HG02852 (cell line): ENCODE measurements around the gene C9orf50.
"Not testable (repeated sequence)": the region's sequence is repeated elsewhere in the genome, so short reads cannot be mapped to it uniquely, and the experiment has no call there.

ENCODE experiments used
- ATAC-seq: cut with Tn5 transposase; IDR thresholded peaks from one replicate; pipeline ENCODE4 v1.9.1; 2021; ENCODE audit warnings: mild to moderate bottlenecking, moderate library complexity; ENCODE audit not compliant: unreplicated experiment

C9orf50 gene

GRCh38 chr9:129620669-129621295, at the start of gene C9orf50:
Gene C9orf50, minus strand, starts transcription at chr9:129621101. Its CDS starts 527 bp downstream, at chr9:129620574.
- ATAC-seq: no peak

DNA sequence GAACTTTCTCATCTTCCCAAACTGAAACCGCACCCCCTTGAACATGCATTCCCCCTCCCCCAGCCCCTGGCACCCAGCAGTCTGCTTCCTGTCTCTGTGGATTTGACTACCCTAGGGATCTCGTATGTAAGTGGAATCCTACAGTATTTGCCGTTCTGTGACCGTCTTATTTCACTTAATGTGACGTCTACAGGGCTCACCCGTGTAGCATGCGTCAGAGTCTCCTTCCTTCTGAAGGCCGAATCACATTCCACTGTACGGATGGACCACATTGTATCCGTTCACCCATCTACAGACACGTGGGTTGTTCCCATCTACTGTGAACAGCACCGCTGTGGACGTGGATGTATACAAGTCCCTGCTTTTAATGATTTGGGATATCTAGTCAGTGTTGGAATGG, 49.0 kb upstream of the C9orf50 start:
- ATAC-seq: no peak

DNA sequence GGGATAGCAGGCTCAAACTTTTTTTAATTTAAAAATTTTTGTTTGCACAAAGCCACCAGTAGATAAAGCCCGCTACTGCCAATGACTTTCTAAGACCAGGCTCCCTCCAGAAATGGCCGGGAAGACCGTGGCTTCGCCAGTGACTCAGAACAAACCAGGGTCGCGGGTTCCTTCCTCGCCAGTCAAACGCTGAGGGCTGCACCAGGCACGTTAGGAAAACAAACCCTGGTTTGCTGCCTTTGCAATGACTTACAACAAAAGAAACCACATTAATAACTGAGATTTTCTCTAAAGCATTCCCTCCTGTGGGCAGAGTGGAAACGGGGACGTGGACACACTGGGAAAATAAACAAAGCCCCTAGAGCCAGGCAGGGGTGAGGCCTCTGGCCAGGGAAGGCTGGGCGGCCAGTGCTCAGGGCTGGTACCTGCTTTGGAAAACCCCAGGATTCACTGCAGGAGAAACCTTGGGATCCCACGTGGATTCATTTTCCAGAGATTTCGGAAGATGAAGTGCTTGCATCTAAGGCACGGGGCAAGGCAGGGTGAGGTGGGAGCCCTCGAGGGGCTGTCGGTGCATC, 48.3 kb upstream of the C9orf50 start:
- no peak for ATAC-seq

- no peak for ATAC-seq
Measured at GRCh38 chr9:129667850-129668249, 46.9 kb upstream of the C9orf50 start.

GRCh38 chr9:129667378-129667777, 46.5 kb upstream of the C9orf50 start:
- no peak for ATAC-seq

- ATAC-seq: no peak
Measured at GRCh38 chr9:129666575-129666974, 45.7 kb upstream of the C9orf50 start.

DNA sequence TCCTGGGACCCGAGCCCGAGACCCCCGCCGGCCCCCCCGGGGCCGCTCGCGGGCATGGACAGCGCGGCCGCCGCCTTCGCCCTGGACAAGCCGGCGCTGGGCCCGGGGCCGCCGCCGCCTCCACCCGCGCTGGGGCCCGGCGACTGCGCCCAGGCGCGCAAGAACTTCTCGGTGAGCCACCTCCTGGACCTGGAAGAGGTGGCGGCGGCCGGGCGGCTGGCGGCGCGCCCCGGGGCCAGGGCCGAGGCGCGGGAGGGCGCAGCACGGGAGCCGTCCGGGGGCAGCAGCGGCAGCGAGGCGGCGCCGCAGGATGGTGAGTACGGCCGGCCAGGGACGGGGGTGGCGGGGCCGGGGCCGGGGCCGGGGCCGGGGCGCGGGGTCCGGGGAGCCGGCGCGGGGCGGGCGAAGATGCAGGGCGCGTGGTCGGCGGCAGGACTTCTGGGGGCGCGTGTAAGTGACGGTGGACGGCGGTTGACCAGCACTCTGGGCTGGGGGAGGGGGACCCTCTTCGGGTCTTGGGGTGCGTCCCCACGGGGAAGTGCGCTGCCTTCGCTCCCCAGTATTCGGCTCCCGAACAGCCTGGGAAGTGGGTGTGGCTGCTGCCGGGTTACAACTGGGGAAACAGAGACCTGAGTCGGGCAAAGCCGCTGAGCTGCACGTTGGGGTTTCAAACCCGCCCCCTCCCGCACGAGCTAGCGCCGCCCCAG, 45.1 kb upstream of the C9orf50 start:
- no peak for ATAC-seq

- no peak for ATAC-seq
Measured at GRCh38 chr9:129665389-129665775, 44.5 kb upstream of the C9orf50 start, which contains the start of gene PRRX2. Gene PRRX2, plus strand, starts transcription at chr9:129665647. Its CDS starts 221 bp downstream, at chr9:129665868.

DNA sequence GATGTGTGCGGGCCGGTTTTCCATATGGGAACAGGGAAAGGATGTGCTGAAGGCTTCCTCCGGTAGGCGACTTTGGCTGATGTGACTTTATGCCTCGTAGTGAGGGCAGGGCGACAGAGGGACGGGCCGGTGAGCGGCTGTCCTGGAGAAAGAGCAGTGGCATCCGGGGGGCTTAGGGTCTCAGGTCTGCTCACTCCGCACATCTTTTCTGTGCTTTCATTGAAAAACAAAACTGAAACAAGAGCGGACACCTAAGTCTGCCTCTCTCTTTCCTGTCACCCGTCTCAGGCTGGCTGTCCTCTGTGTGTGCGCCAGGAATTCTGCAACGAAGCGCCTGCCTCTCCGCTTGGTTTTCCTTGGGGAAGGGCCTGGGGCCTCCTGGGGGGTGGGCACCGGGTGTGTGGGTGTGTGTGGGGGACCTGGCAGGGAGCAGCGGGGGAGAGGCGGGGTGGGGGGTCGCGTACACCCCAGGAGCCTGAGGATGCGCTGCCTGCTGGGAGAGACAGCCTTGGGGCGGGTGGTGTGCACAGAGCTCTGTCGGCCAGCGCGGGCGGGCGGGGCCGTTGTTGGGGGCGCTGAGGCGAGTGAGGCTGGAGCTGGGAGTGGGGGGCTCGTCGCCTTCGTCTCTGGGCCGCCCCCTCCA, 44.0 kb upstream of the C9orf50 start:
- ATAC-seq: no peak

DNA sequence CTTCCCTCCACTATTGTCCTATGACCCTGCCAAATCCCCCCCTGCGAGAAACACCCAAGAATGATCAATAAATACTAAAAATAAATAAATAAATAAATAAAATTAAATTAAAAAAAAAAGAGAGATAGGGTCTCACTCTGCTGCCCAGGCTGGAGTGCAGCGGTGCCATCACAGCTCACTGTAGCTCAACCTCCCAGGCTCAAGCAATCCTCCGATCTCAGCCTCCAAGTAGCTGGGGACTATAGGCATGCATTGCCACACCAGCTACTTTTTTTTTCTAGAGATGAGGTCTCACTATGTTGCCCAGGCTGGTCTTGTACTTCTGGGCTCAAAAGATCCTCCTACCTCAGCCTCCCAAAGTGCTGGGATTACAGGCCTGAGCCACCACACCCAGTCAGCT, 41.3 kb upstream of the C9orf50 start:
- not testable (repeated sequence) for ATAC-seq

GRCh38 chr9:129661029-129661428, 40.1 kb upstream of the C9orf50 start:
- ATAC-seq: no peak

GRCh38 chr9:129656795-129657390, 36.0 kb upstream of the C9orf50 start:
- ATAC-seq: no peak

GRCh38 chr9:129655696-129656095, 34.8 kb upstream of the C9orf50 start:
- ATAC-seq: no peak

DNA sequence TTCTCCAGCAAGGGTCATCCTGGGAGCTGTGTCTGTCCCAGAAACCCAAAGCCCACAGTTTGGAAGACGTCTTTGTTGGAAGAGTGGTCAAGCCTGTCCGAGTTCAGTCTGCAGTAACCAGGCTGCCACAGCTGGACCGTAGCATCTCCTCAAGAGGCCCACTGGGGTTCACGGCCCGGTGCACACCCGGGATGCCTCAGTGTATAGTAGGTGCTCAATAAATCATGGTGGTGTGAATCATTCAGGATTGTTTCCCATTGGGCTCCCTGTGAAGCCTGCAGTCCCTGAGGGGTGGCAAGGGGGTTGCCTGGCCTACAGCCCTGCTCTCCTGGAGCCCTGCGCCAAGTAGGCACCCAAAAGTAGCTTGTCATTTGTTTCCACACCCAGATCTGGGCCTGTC, 34.3 kb upstream of the C9orf50 start:
- no peak for ATAC-seq

GRCh38 chr9:129654554-129655040, 33.7 kb upstream of the C9orf50 start:
- ATAC-seq: no peak

- ATAC-seq: no peak
Measured at GRCh38 chr9:129653823-129654553, 33.1 kb upstream of the C9orf50 start.

- ATAC-seq: no peak
Measured at GRCh38 chr9:129650680-129651235, 29.9 kb upstream of the C9orf50 start.

- no peak for ATAC-seq
Measured at GRCh38 chr9:129649726-129650679, 29.1 kb upstream of the C9orf50 start.

DNA sequence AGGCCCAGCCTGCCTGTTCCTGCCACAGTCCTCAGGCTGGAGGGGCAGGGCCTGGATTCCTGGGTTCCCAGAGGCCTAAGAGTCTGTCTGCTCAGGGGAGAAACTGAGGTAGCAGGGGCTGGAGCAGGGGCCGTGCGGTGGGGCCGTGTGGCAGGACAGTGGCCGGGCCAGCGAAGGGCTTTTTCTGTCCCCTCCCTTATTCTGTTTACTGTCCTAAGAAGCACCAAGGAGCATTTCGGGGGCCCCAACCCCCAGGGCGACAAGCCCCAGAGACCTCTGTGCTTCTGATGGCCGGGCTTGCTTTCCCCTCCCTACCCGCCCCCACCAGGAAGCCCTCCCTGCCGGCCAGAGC, 27.8 kb upstream of the C9orf50 start:
- ATAC-seq: no peak
